BLaER1 (cell line): ENCODE measurements around the gene TRIM3.

ENCODE experiments used
- H3K27ac ChIP-seq: shearing (Covaris generic); formaldehyde crosslinking; 2 replicates; pipeline ENCODE4 v1.8.1; 2022
- H3K27me3 ChIP-seq: shearing (Covaris generic); formaldehyde crosslinking; 2 replicates; pipeline ENCODE4 v1.8.1; 2022
- H3K36me3 ChIP-seq: shearing (Covaris generic); formaldehyde crosslinking; 2 replicates; pipeline ENCODE4 v1.8.1; 2022
- H3K4me1 ChIP-seq: shearing (Covaris generic); formaldehyde crosslinking; 2 replicates; pipeline ENCODE4 v1.8.1; 2022
- H3K4me2 ChIP-seq: shearing (Covaris generic); formaldehyde crosslinking; 2 replicates; pipeline ENCODE4 v1.8.1; 2022
- H3K4me3 ChIP-seq: shearing (Covaris generic); formaldehyde crosslinking; 2 replicates; pipeline ENCODE4 v1.8.1; 2022
- H3K9ac ChIP-seq: shearing (Covaris generic); formaldehyde crosslinking; 2 replicates; pipeline ENCODE4 v1.8.1; 2022
- H3K9me3 ChIP-seq: shearing (Covaris generic); formaldehyde crosslinking; 2 replicates; pipeline ENCODE4 v1.8.1; 2022
- H4K20me1 ChIP-seq: shearing (Covaris generic); formaldehyde crosslinking; 2 replicates; pipeline ENCODE4 v1.8.1; 2022
- Cebpa-rat ChIP-seq: shearing (Covaris generic); IDR thresholded peaks from 2 replicates; pipeline ENCODE4 v1.8.1; 2022

Gene TRIM3

GRCh38 chr11:6419009-6419631 is 54.6 kb downstream of the TRIM3 start, which contains the start of gene APBB1:
Gene APBB1 (minus strand): TSS chr11:6419094. CDS start chr11:6411347, 7,747 bp downstream.
- Histone ChIP-seq H3K9ac (peak within 1 kb of the TSS; percentile 86), H3K27ac (peak within 1 kb of the TSS; percentile 83), H3K4me2 (peak within 1 kb of the TSS; percentile 92), H3K36me3 (no peaks in the 10 kb centered on the region), H3K9me3 (no peaks in the 10 kb centered on the region), H3K4me3 (peak within 1 kb of the TSS; percentile 91), H4K20me1 (0 out of 2 replicates have a peak, but pooled peaks cover 7% of the 10 kb centered on the region), H3K4me1 (peaks cover 19% of the 10 kb centered on the region), H3K27me3 (peaks cover 9% of the 10 kb centered on the region; the same call in 1 of the 2 replicates)
- TF ChIP-seq Cebpa-rat = no peak

- peak overlapping the region; percentile 91 for H3K4me3 ChIP-seq
- H4K20me1 ChIP-seq = 0 out of 2 replicates have a peak, but pooled peaks cover 7% of the 10 kb centered on the region
- H3K4me2 ChIP-seq = peak overlapping the region; percentile 92
- peak overlapping the region; percentile 86 for H3K9ac ChIP-seq
- H3K9me3 ChIP-seq = no peaks in the 10 kb centered on the region
- H3K27ac ChIP-seq = peak overlapping the region; percentile 83
- no peaks in the 10 kb centered on the region for H3K36me3 ChIP-seq
- peaks cover 19% of the 10 kb centered on the region for H3K4me1 ChIP-seq
- TF ChIP-seq Cebpa-rat = no peak
- peaks cover 9% of the 10 kb centered on the region; the same call in 1 of the 2 replicates for H3K27me3 ChIP-seq
Measured at GRCh38 chr11:6418557-6419008, 55.2 kb downstream of the TRIM3 start.

- H4K20me1 ChIP-seq = 0 out of 2 replicates have a peak, but pooled peaks cover 7% of the 10 kb centered on the region
- no peaks in the 10 kb centered on the region for H3K36me3 ChIP-seq
- no peak overlapping the region for H3K27ac ChIP-seq
- TF ChIP-seq Cebpa-rat = no peak
- peaks cover 19% of the 10 kb centered on the region for H3K4me1 ChIP-seq
- peak overlapping the region; percentile 92 for H3K4me2 ChIP-seq
- no peaks in the 10 kb centered on the region for H3K9me3 ChIP-seq
- H3K27me3 ChIP-seq = peaks cover 9% of the 10 kb centered on the region; the same call in 1 of the 2 replicates
- H3K4me3 ChIP-seq = peak overlapping the region; percentile 91
- H3K9ac ChIP-seq = peak overlapping the region; percentile 86; the same call in 1 of the 2 replicates
Measured at GRCh38 chr11:6417907-6418556, 55.7 kb downstream of the TRIM3 start.

- no peak for TF ChIP-seq Cebpa-rat
- Histone ChIP-seq H3K27ac (no peak overlapping the region), H3K4me3 (no peak overlapping the region), H4K20me1 (peaks cover 16% of the 10 kb centered on the region; the same call in 1 of the 2 replicates), H3K9ac (no peak overlapping the region), H3K4me1 (peaks cover 19% of the 10 kb centered on the region), H3K9me3 (no peaks in the 10 kb centered on the region), H3K27me3 (peaks cover 9% of the 10 kb centered on the region; the same call in 1 of the 2 replicates), H3K4me2 (no peak overlapping the region), H3K36me3 (peaks cover 6% of the 10 kb centered on the region)
Measured at GRCh38 chr11:6415797-6416196, 57.9 kb downstream of the TRIM3 start.

- H3K4me2 ChIP-seq = peak overlapping the region; percentile 4; the same call in 1 of the 2 replicates
- TF ChIP-seq Cebpa-rat = no peak
- H3K4me3 ChIP-seq = no peak overlapping the region
- peaks cover 15% of the 10 kb centered on the region for H3K36me3 ChIP-seq
- peaks cover 17% of the 10 kb centered on the region; the same call in 1 of the 2 replicates for H4K20me1 ChIP-seq
- peaks cover 5% of the 10 kb centered on the region; the same call in 1 of the 2 replicates for H3K27me3 ChIP-seq
- H3K9me3 ChIP-seq = no peaks in the 10 kb centered on the region
- H3K4me1 ChIP-seq = peaks cover 16% of the 10 kb centered on the region
- no peak overlapping the region for H3K27ac ChIP-seq
- no peak overlapping the region for H3K9ac ChIP-seq
Measured at GRCh38 chr11:6414874-6415328, 58.8 kb downstream of the TRIM3 start.

GRCh38 chr11:6413791-6414201 is 59.9 kb downstream of the TRIM3 start:
- no peak for TF ChIP-seq Cebpa-rat
- no peak overlapping the region for H3K9ac ChIP-seq
- no peak overlapping the region for H3K4me2 ChIP-seq
- H3K36me3 ChIP-seq = peaks cover 19% of the 10 kb centered on the region
- H4K20me1 ChIP-seq = peaks cover 17% of the 10 kb centered on the region; the same call in 1 of the 2 replicates
- no peak overlapping the region for H3K27ac ChIP-seq
- H3K9me3 ChIP-seq = no peaks in the 10 kb centered on the region
- peaks cover 11% of the 10 kb centered on the region for H3K4me1 ChIP-seq
- H3K27me3 ChIP-seq = no peaks in the 10 kb centered on the region; the same call in 1 of the 2 replicates
- H3K4me3 ChIP-seq = no peak overlapping the region

- Histone ChIP-seq H3K4me2 (no peak overlapping the region), H3K36me3 (peaks cover 19% of the 10 kb centered on the region), H3K27ac (no peak overlapping the region), H4K20me1 (peaks cover 23% of the 10 kb centered on the region; the same call in 1 of the 2 replicates), H3K27me3 (no peaks in the 10 kb centered on the region), H3K4me3 (no peak overlapping the region), H3K4me1 (peaks cover 6% of the 10 kb centered on the region; the same call in 1 of the 2 replicates), H3K9ac (no peak overlapping the region), H3K9me3 (no peaks in the 10 kb centered on the region)
- TF ChIP-seq Cebpa-rat = no peak
Measured at GRCh38 chr11:6411594-6412031, 62.1 kb downstream of the TRIM3 start.

- no peak overlapping the region for H3K27ac ChIP-seq
- H3K9ac ChIP-seq = no peak overlapping the region
- H3K36me3 ChIP-seq = peaks cover 19% of the 10 kb centered on the region
- no peak overlapping the region for H3K4me3 ChIP-seq
- no peak overlapping the region for H3K4me2 ChIP-seq
- H3K9me3 ChIP-seq = no peaks in the 10 kb centered on the region
- H3K4me1 ChIP-seq = peaks cover 6% of the 10 kb centered on the region; the same call in 1 of the 2 replicates
- TF ChIP-seq Cebpa-rat = no peak
- no peaks in the 10 kb centered on the region for H3K27me3 ChIP-seq
- peaks cover 25% of the 10 kb centered on the region for H4K20me1 ChIP-seq
Measured at GRCh38 chr11:6410695-6411430, 62.9 kb downstream of the TRIM3 start.

GRCh38 chr11:6406370-6406769 is 67.4 kb downstream of the TRIM3 start:
- Histone ChIP-seq H3K27me3 (no peaks in the 10 kb centered on the region), H3K27ac (no peak overlapping the region), H3K9me3 (no peaks in the 10 kb centered on the region), H3K4me1 (peaks cover 42% of the 10 kb centered on the region), H3K4me3 (no peak overlapping the region), H3K9ac (no peak overlapping the region), H3K36me3 (peaks cover 20% of the 10 kb centered on the region), H4K20me1 (peaks cover 53% of the 10 kb centered on the region), H3K4me2 (no peak overlapping the region)
- TF ChIP-seq Cebpa-rat = no peak
